A673 (cell line): ENCODE results near the gene TENM4.

Experiments used
- CTCF ChIP-seq: fragments of 300-800, 200-600 bp; sonication (generic); conservative IDR thresholded peaks from 2 replicates; pipeline ENCODE4 v1.5.1; 2017; ENCODE audit warnings: low read depth, mild to moderate bottlenecking, antibody characterized with exemption, low read length, moderate library complexity, mixed read lengths
- EZH2 ChIP-seq: fragments of 200-600 bp; sonication (generic); IDR thresholded peaks from 2 replicates; pipeline ENCODE4 v1.6.1; 2017; ENCODE audit warnings: borderline replicate concordance, low read depth, mild to moderate bottlenecking, mixed read lengths, antibody characterized with exemption, low read length; ENCODE audit not compliant: poor library complexity, severe bottlenecking

- no peak for TF ChIP-seq CTCF
- no peak for TF ChIP-seq EZH2
These were observed 487.9 kb downstream of the TENM4 start for GRCh38 chr11:78952890-78953289.
